ENCODE results near the gene NR2F1-AS1. TPM values are rescaled to one million over a fixed set of nuclear protein-coding genes. Genes with fewer than 3 reads are reported as not detected.

NR2F1-AS1 gene
- total RNA-seq, 2 experiments from 2014 or later = not detected

GRCh38 chr5:93454896-93455295 lies 126.1 kb downstream of the NR2F1-AS1 start:
- Mint-ChIP-seq H3K4me3 (no peak overlapping the region), H3K9me3 (ENCODE audit: insufficient read depth) (no peaks in the 10 kb centered on the region), H3K27ac (no peak overlapping the region), H3K4me1 (ENCODE audit: low read depth) (no peaks in the 10 kb centered on the region), H3K27me3 (ENCODE audit: low read depth) (no peaks in the 10 kb centered on the region), H3K36me3 (ENCODE audit: low read depth) (no peaks in the 10 kb centered on the region)
- CTCF ChIA-PET = no interaction called here
- no peak for ATAC-seq
- DNase-seq = no peak
- POLR2A ChIA-PET = no interaction called here

- H3K27me3 Mint-ChIP-seq (ENCODE audit: low read depth) = no peaks in the 10 kb centered on the region
- DNase-seq (no peak), ATAC-seq (no peak)
- no peaks in the 10 kb centered on the region for H3K36me3 Mint-ChIP-seq (ENCODE audit: low read depth)
- ChIA-PET POLR2A (interaction anchor here (0.6 kb wide), 1 partner anchor 1335 kb away, joined by 3 read pairs; no protein-coding TSS in a partner anchor), CTCF (no interaction called here)
- no peak overlapping the region for H3K4me3 Mint-ChIP-seq
- H3K9me3 Mint-ChIP-seq (ENCODE audit: insufficient read depth) = no peaks in the 10 kb centered on the region
- H3K4me1 Mint-ChIP-seq (ENCODE audit: low read depth) = no peaks in the 10 kb centered on the region
- no peak overlapping the region for H3K27ac Mint-ChIP-seq
Observed at GRCh38 chr5:93452255-93452654, 128.8 kb downstream of the NR2F1-AS1 start.

GRCh38 chr5:93438124-93438523 lies 142.9 kb downstream of the NR2F1-AS1 start:
- H3K36me3 Mint-ChIP-seq (ENCODE audit: low read depth) = no peaks in the 10 kb centered on the region
- ChIA-PET POLR2A (no interaction called here), CTCF (no interaction called here)
- H3K27me3 Mint-ChIP-seq (ENCODE audit: low read depth) = no peaks in the 10 kb centered on the region
- H3K9me3 Mint-ChIP-seq (ENCODE audit: insufficient read depth) = no peaks in the 10 kb centered on the region
- no peak overlapping the region for H3K27ac Mint-ChIP-seq
- H3K4me3 Mint-ChIP-seq = no peak overlapping the region
- DNase-seq = no peak
- ATAC-seq = no peak
- no peaks in the 10 kb centered on the region for H3K4me1 Mint-ChIP-seq (ENCODE audit: low read depth)

- Mint-ChIP-seq H3K27me3 (ENCODE audit: low read depth) (no peaks in the 10 kb centered on the region), H3K4me1 (ENCODE audit: low read depth) (no peaks in the 10 kb centered on the region), H3K9me3 (ENCODE audit: insufficient read depth) (no peaks in the 10 kb centered on the region), H3K27ac (no peak overlapping the region), H3K4me3 (no peak overlapping the region), H3K36me3 (ENCODE audit: low read depth) (no peaks in the 10 kb centered on the region)
- ChIA-PET CTCF (no interaction called here), POLR2A (no interaction called here)
- DNase-seq (no peak), ATAC-seq (no peak)
Observed at GRCh38 chr5:93436083-93436482, 144.9 kb downstream of the NR2F1-AS1 start.

- CTCF ChIA-PET = no interaction called here
- H3K36me3 Mint-ChIP-seq (ENCODE audit: low read depth) = no peaks in the 10 kb centered on the region
- no peaks in the 10 kb centered on the region for H3K4me1 Mint-ChIP-seq (ENCODE audit: low read depth)
- no peak for DNase-seq
- H3K4me3 Mint-ChIP-seq = no peak overlapping the region
- H3K27ac Mint-ChIP-seq = no peak overlapping the region
- no peak for ATAC-seq
- H3K27me3 Mint-ChIP-seq (ENCODE audit: low read depth) = no peaks in the 10 kb centered on the region
- no peaks in the 10 kb centered on the region for H3K9me3 Mint-ChIP-seq (ENCODE audit: insufficient read depth)
- POLR2A ChIA-PET = no interaction called here
Observed at GRCh38 chr5:93433422-93433821, 147.6 kb downstream of the NR2F1-AS1 start.

- ChIA-PET CTCF (no interaction called here), POLR2A (no interaction called here)
- no peaks in the 10 kb centered on the region for H3K36me3 Mint-ChIP-seq (ENCODE audit: low read depth)
- H3K9me3 Mint-ChIP-seq (ENCODE audit: insufficient read depth) = no peaks in the 10 kb centered on the region
- H3K27me3 Mint-ChIP-seq (ENCODE audit: low read depth) = no peaks in the 10 kb centered on the region
- no peak overlapping the region for H3K4me3 Mint-ChIP-seq
- DNase-seq (no peak), ATAC-seq (no peak)
- no peak overlapping the region for H3K27ac Mint-ChIP-seq
- no peaks in the 10 kb centered on the region for H3K4me1 Mint-ChIP-seq (ENCODE audit: low read depth)
Observed at GRCh38 chr5:93431250-93431649, 149.8 kb downstream of the NR2F1-AS1 start.

- H3K27me3 Mint-ChIP-seq (ENCODE audit: low read depth) = no peaks in the 10 kb centered on the region
- H3K27ac Mint-ChIP-seq = no peak overlapping the region
- no peaks in the 10 kb centered on the region for H3K9me3 Mint-ChIP-seq (ENCODE audit: insufficient read depth)
- no peaks in the 10 kb centered on the region for H3K36me3 Mint-ChIP-seq (ENCODE audit: low read depth)
- CTCF ChIA-PET = no interaction called here
- no peak overlapping the region for H3K4me3 Mint-ChIP-seq
- POLR2A ChIA-PET = no interaction called here
- DNase-seq (no peak), ATAC-seq (no peak)
- no peaks in the 10 kb centered on the region for H3K4me1 Mint-ChIP-seq (ENCODE audit: low read depth)
Observed at GRCh38 chr5:93430673-93431199, 150.3 kb downstream of the NR2F1-AS1 start.

- Mint-ChIP-seq H3K9me3 (ENCODE audit: insufficient read depth) (no peaks in the 10 kb centered on the region), H3K4me1 (ENCODE audit: low read depth) (no peaks in the 10 kb centered on the region), H3K27ac (no peak overlapping the region), H3K27me3 (ENCODE audit: low read depth) (peaks cover 2% of the 10 kb centered on the region), H3K36me3 (ENCODE audit: low read depth) (no peaks in the 10 kb centered on the region), H3K4me3 (no peak overlapping the region)
- ChIA-PET CTCF (no interaction called here), POLR2A (no interaction called here)
- ATAC-seq = no peak
- no peak for DNase-seq
Observed at GRCh38 chr5:93430118-93430517, 150.9 kb downstream of the NR2F1-AS1 start.

GRCh38 chr5:93428868-93429267 lies 152.2 kb downstream of the NR2F1-AS1 start:
- peaks cover 2% of the 10 kb centered on the region for H3K27me3 Mint-ChIP-seq (ENCODE audit: low read depth)
- ChIA-PET CTCF (no interaction called here), POLR2A (no interaction called here)
- no peaks in the 10 kb centered on the region for H3K9me3 Mint-ChIP-seq (ENCODE audit: insufficient read depth)
- DNase-seq (no peak), ATAC-seq (no peak)
- no peak overlapping the region for H3K27ac Mint-ChIP-seq
- H3K4me1 Mint-ChIP-seq (ENCODE audit: low read depth) = no peaks in the 10 kb centered on the region
- H3K4me3 Mint-ChIP-seq = no peak overlapping the region
- H3K36me3 Mint-ChIP-seq (ENCODE audit: low read depth) = no peaks in the 10 kb centered on the region

- Mint-ChIP-seq H3K36me3 (ENCODE audit: low read depth) (no peaks in the 10 kb centered on the region), H3K4me1 (ENCODE audit: low read depth) (no peaks in the 10 kb centered on the region), H3K27ac (no peak overlapping the region), H3K27me3 (ENCODE audit: low read depth) (peaks cover 2% of the 10 kb centered on the region), H3K9me3 (ENCODE audit: insufficient read depth) (no peaks in the 10 kb centered on the region), H3K4me3 (no peak overlapping the region)
- CTCF ChIA-PET = no interaction called here
- POLR2A ChIA-PET = no interaction called here
- DNase-seq (no peak), ATAC-seq (no peak)
Observed at GRCh38 chr5:93427316-93427715, 153.7 kb downstream of the NR2F1-AS1 start.

GRCh38 chr5:93425096-93425495 lies 155.9 kb downstream of the NR2F1-AS1 start:
- ChIA-PET POLR2A (no interaction called here), CTCF (no interaction called here)
- Mint-ChIP-seq H3K9me3 (ENCODE audit: insufficient read depth) (no peaks in the 10 kb centered on the region), H3K4me1 (ENCODE audit: low read depth) (no peaks in the 10 kb centered on the region), H3K36me3 (ENCODE audit: low read depth) (no peaks in the 10 kb centered on the region), H3K4me3 (no peak overlapping the region), H3K27me3 (ENCODE audit: low read depth) (peaks cover 2% of the 10 kb centered on the region), H3K27ac (no peak overlapping the region)
- no peak for ATAC-seq
- no peak for DNase-seq

- CTCF ChIA-PET = no interaction called here
- no peak for ATAC-seq
- H3K4me3 Mint-ChIP-seq = no peak overlapping the region
- no peaks in the 10 kb centered on the region for H3K9me3 Mint-ChIP-seq (ENCODE audit: insufficient read depth)
- peaks cover 2% of the 10 kb centered on the region for H3K27me3 Mint-ChIP-seq (ENCODE audit: low read depth)
- no peak for DNase-seq
- POLR2A ChIA-PET = no interaction called here
- H3K4me1 Mint-ChIP-seq (ENCODE audit: low read depth) = no peaks in the 10 kb centered on the region
- H3K36me3 Mint-ChIP-seq (ENCODE audit: low read depth) = no peaks in the 10 kb centered on the region
- no peak overlapping the region for H3K27ac Mint-ChIP-seq
Observed at GRCh38 chr5:93423300-93423699, 157.7 kb downstream of the NR2F1-AS1 start.

- DNase-seq = no peak
- Mint-ChIP-seq H3K27ac (no peak overlapping the region), H3K27me3 (ENCODE audit: low read depth) (peaks cover 2% of the 10 kb centered on the region), H3K4me1 (ENCODE audit: low read depth) (no peaks in the 10 kb centered on the region), H3K4me3 (no peak overlapping the region), H3K36me3 (ENCODE audit: low read depth) (no peaks in the 10 kb centered on the region), H3K9me3 (ENCODE audit: insufficient read depth) (no peaks in the 10 kb centered on the region)
- CTCF ChIA-PET = no interaction called here
- no peak for ATAC-seq
- POLR2A ChIA-PET = no interaction called here
Observed at GRCh38 chr5:93422652-93423280, 158.3 kb downstream of the NR2F1-AS1 start.
